ENCODE results near the gene FGFBP1. TPM values are rescaled to one million over a fixed set of nuclear protein-coding genes. Genes with fewer than 3 reads are reported as not detected.

FGFBP1 gene
- total and polyA plus RNA-seq, 2 of the 4 experiments (the other 2 are of a cell fraction) = under 0.01 TPM; not detected in 1

- in situ Hi-C loops (cut with MboI; ENCODE audit: low sequenced_read_pairs) = no loop called here
- H4K5ac ChIP-seq (ENCODE audit: low read depth, low read length) = no peak overlapping the region
- H3K36me3 ChIP-seq (ENCODE audit: control insufficient read depth, insufficient read depth, low read length) = no peaks in the 10 kb centered on the region
- ChIA-PET POLR2A (ENCODE audit: unreplicated experiment) (no interaction called here), CTCF (interaction anchor here (0.9 kb wide), 1 partner anchor 79 kb away, joined by 3 read pairs; no protein-coding TSS in a partner anchor)
- peaks cover 34% of the 10 kb centered on the region for H3K27me3 ChIP-seq (ENCODE audit: control insufficient read depth, insufficient read depth, low read length)
- no peak overlapping the region for H3K23ac ChIP-seq (ENCODE audit: low read depth, low read length)
- no peaks in the 10 kb centered on the region for H3K9me1 ChIP-seq (ENCODE audit: insufficient read depth, low read length)
- H4K91ac ChIP-seq (ENCODE audit: insufficient read depth, low read depth, low read length) = no peak overlapping the region
- no peak overlapping the region for H3K4me2 ChIP-seq (ENCODE audit: low read depth, low read length)
- H2BK120ac ChIP-seq (ENCODE audit: low read depth, low read length) = no peak overlapping the region
- intact Hi-C loops (cut with micrococcal nuclease) = no loop called here
- WGBS, 2 experiments (ENCODE audit: extremely low coverage in 2 of 2, insufficient read length in 1 of 2) = 80% methylated on average over 1 of the region's 16 CpGs; no CpG with 5 or more reads in 1 of the 2 experiments
- no peak overlapping the region for H3K9ac ChIP-seq (ENCODE audit: low read depth, low read length)
- no peak overlapping the region for H3K56ac ChIP-seq (ENCODE audit: extremely low read depth, insufficient read depth, low read length)
- H3K4me1 ChIP-seq (ENCODE audit: control insufficient read depth, insufficient read depth, low read length) = no peaks in the 10 kb centered on the region
- H2AK9ac ChIP-seq (replicated peaks; ENCODE audit: low read depth, low read length, poor library complexity) = peak overlapping the region; percentile 45
- H3K18ac ChIP-seq (ENCODE audit: low read depth, low read length) = no peak overlapping the region
- 0 out of 2 replicates have a peak, but pooled peaks cover 1% of the 10 kb centered on the region for H3K9me3 ChIP-seq (ENCODE audit: control insufficient read depth, insufficient read depth, low read length)
- DNase-seq = no peak
- no peaks in the 10 kb centered on the region for H3K79me1 ChIP-seq (ENCODE audit: low read depth in 1 of 2, low read length in 2 of 2)
- no peak overlapping the region for H3K27ac ChIP-seq (ENCODE audit: insufficient read depth, low read length)
- H2BK5ac ChIP-seq (ENCODE audit: low read depth, low read length, poor library complexity, severe bottlenecking) = no peak overlapping the region
- ATAC-seq (ENCODE audit: low read depth) = no peak
- H4K20me1 ChIP-seq (ENCODE audit: insufficient read depth, low read length) = no peaks in the 10 kb centered on the region
- BruUV-seq (replicated peaks) = no TSS peak
- no peak overlapping the region for H2BK20ac ChIP-seq (ENCODE audit: low read depth, low read length)
- H4K8ac ChIP-seq (ENCODE audit: low read depth in 2 of 2, low read length in 2 of 2) = no peak overlapping the region
- dilution Hi-C loops (cut with HindIII; ENCODE audit: low sequenced_read_pairs, unreplicated experiment) = no loop called here
- no peak overlapping the region for H2AK5ac ChIP-seq (ENCODE audit: low read depth, low read length)
- no peak overlapping the region for H2BK15ac ChIP-seq (ENCODE audit: low read depth, low read length)
- no peak overlapping the region for H3K14ac ChIP-seq (replicated peaks; ENCODE audit: low read depth, low read length)
- H3K4me3 ChIP-seq (ENCODE audit: insufficient read depth, low read depth, low read length) = no peak overlapping the region
- no peak overlapping the region for H2AFZ ChIP-seq (replicated peaks; ENCODE audit: low read length, poor library complexity)
- TF ChIP-seq FOS (IDR thresholded peaks at IDR 0.05; ENCODE audit: low read depth, low read length) (no peak), CHD1 (IDR thresholded peaks at IDR 0.05; ENCODE audit: low read depth, low read length) (no peak), SMC3 (IDR thresholded peaks at IDR 0.05; ENCODE audit: low read depth, low read length) (no peak), BHLHE40 (IDR thresholded peaks at IDR 0.05; ENCODE audit: low read depth, low read length) (no peak), RCOR1 (IDR thresholded peaks at IDR 0.05; ENCODE audit: insufficient replicate concordance, low read length) (no peak), MAZ (IDR thresholded peaks at IDR 0.05; ENCODE audit: borderline replicate concordance, low read depth, low read length) (no peak), POLR2A (IDR thresholded peaks at IDR 0.05; ENCODE audit: low read depth, low read length) (no peak), RAD21 (IDR thresholded peaks at IDR 0.05; ENCODE audit: low read length) (no peak)
- no peak overlapping the region for H3K4ac ChIP-seq (ENCODE audit: low read depth, low read length)
These were observed 23.4 kb upstream of the FGFBP1 start for GRCh38 chr4:15961781-15962510.

Measured in IMR-90 (cell line).